Heart right ventricle (tissue), 16 donors: ENCODE results near the gene COL5A2. TPM values are rescaled to one million over a fixed set of nuclear protein-coding genes. Genes with fewer than 3 reads are reported as not detected.

Experiments
- ATAC-seq, 8 donors: fragments of 200-7000 bp; cut with Tn5 transposase; one replicate each; pipeline ENCODE4 v1.9.1; 2020; ENCODE audit warnings: mild to moderate bottlenecking in 8 of 8, moderate library complexity in 8 of 8, moderate number of reproducible peaks in 1 of 8
- DNase-seq, 2 donors: peaks; one replicate each; pipeline ENCODE4 v3.0.0-alpha.2; 2020
- H3K27ac ChIP-seq, 10 donors: fragments of 200-600 bp; sonication (generic) in 2 of 10; one replicate each; pipeline versions ENCODE4 v1.5.0 to v1.8.0; 2020 to 2022; ENCODE audit warnings: mild to moderate bottlenecking in 3 of 10
- H3K27me3 ChIP-seq, 7 donors: fragments of 200-600 bp; one replicate each; pipeline ENCODE4 v1.8.0; 2021 to 2022; ENCODE audit warnings: mild to moderate bottlenecking in 2 of 7
- H3K36me3 ChIP-seq, 9 donors: fragments of 200-600 bp; sonication (generic) in 1 of 9; one replicate each; pipeline versions ENCODE4 v1.5.0 to v1.8.0; 2020 to 2022; ENCODE audit warnings: mild to moderate bottlenecking in 2 of 9
- H3K4me1 ChIP-seq, 9 donors: fragments of 200-600 bp; sonication (generic) in 1 of 9; one replicate each; pipeline versions ENCODE4 v1.5.0 to v1.8.0; 2020 to 2022; ENCODE audit warnings: mild to moderate bottlenecking in 4 of 9
- H3K4me3 ChIP-seq, 10 donors: fragments of 200-600 bp; sonication (generic) in 2 of 10; one replicate each; pipeline versions ENCODE4 v1.5.0 to v1.8.0; 2020 to 2022; ENCODE audit warnings: mild to moderate bottlenecking in 7 of 10, moderate library complexity in 2 of 10
- H3K9me3 ChIP-seq, 11 donors: fragments of 200-600 bp in 10 of 11; sonication (generic) in 2 of 11; one replicate each; pipeline versions ENCODE4 v1.5.0 to v1.8.0; 2013 to 2022; ENCODE audit warnings: mild to moderate bottlenecking in 2 of 11, control low read depth in 1 of 11, moderate library complexity in 1 of 11
- CTCF ChIP-seq, 9 donors: fragments of 200-600 bp; sonication (generic) in 2 of 9; IDR thresholded peaks; one replicate each; pipeline versions ENCODE4 v1.5.0 to v1.8.0; 2021 to 2022; ENCODE audit warnings: antibody characterized with exemption in 9 of 9, mild to moderate bottlenecking in 5 of 9, moderate library complexity in 1 of 9
- WGBS, 2 donors: extraction: QIAGEN DNeasy Blood & Tissue Kit; methylation state at CpG; one replicate each; pipeline ENCODE4 v1.1.7; 2013; ENCODE audit warnings: inconsistent platforms in 1 of 2; 5-methylcytosine and 5-hydroxymethylcytosine counted together
- intact Hi-C, 10 donors: fragments of 100-400 bp; cut with DNase I; formaldehyde crosslinking; loops; one replicate each; pipeline versions ENCODE4 v1.11.1 to v1.14.2; 2022
- polyA plus RNA-seq, 2 donors: library from polyadenylated mRNA; stranded (reverse); fragments of 200-250 nt; gene quantifications; one replicate each; pipeline ENCODE4 v1.2.3, GENCODE V29; 2013
- total RNA-seq, 10 donors: library from RNA; stranded (reverse); fragmentation: NEBNext Ultra II Directional in 3 of 10; extraction: Animal tissue kit (Norgen Biotek cat#: 25700) in 3 of 10; gene quantifications; one replicate each; pipeline versions ENCODE4 v1.2.1 to v1.2.4, GENCODE V29; 2021 to 2023
- donor health status: Arrhythmogenic right ventricular cardiomyopathy.
- donor health status: ischemic (EF 13 %, LVEDD 7.1; RV severe dilation, severe dysfunction).
- donor health status: healthy with polysubstance abuse.
- donor health status: DM: no; HTN: yes; CAD: no.
- donor health status: DM: no; HTN: no; CAD: no.
- donor health status: ischemic (EF 25% LVEDD 6.9; RV normal size, moderate dysfunction).
- donor health status: ischemic (EF 25% LVEDD 5.7; RV mildly dilated, moderate dysfunction).
- donor health status: healthy.
- donor health status: DM: yes; HTN: yes; CAD: no.
- donor health status: Ischemic cardiomyopathy.
- donor health status: ischemic (EF 35%, LVEDD 5.7; RV mildly dilated, moderate dysfunction).
- donor health status: nonischemic (EF 11% LVEDD 7.7; RV severe dilation, severe dysfunction).
- donor health status: DM: yes; HTN: yes; CAD: no.
- donor health status: PGD.
- donor health status: ischemic (EF 29% LVEDD 5.4; RV normal size, mild dysfunction).
- donor health status: nonischemic (EF 23%, LVEDD 6.1; RV moderate dilation, normal function).

Gene COL5A2
- total and polyA plus RNA-seq, 12 donors = 4.8 to 44.7 (median 8.7) TPM

GRCh38 chr2:189104934-189105333, 74.6 kb downstream of the COL5A2 start:
- DNase-seq = no peak
- no peak for ATAC-seq

GRCh38 chr2:189102735-189103134, 76.8 kb downstream of the COL5A2 start:
- H3K36me3 ChIP-seq = peaks cover 0 to 17% (median 0%) of the 10 kb centered on the region in 9 donors
- ATAC-seq (no peak), DNase-seq (no peak)
- no peak overlapping the region for H3K27ac ChIP-seq
- peaks cover 0 to 10% (median 0%) of the 10 kb centered on the region in 9 donors for H3K4me1 ChIP-seq
- no peaks in the 10 kb centered on the region for H3K27me3 ChIP-seq
- TF ChIP-seq CTCF (IDR thresholded peaks at IDR 0.05) = no peak
- no peaks in the 10 kb centered on the region for H3K9me3 ChIP-seq
- H3K4me3 ChIP-seq = no peak overlapping the region
- intact Hi-C loops = no loop called here
- WGBS, 2 donors = 83 to 86% methylated on average over 3 of the region's 3 CpGs

More at GRCh38 chr2:189104934-189105333, 74.6 kb downstream of the COL5A2 start:
- Histone ChIP-seq H3K4me1 (peaks cover 0 to 10% (median 0%) of the 10 kb centered on the region in 9 donors), H3K27me3 (no peaks in the 10 kb centered on the region), H3K36me3 (peaks cover 0 to 23% (median 0%) of the 10 kb centered on the region in 9 donors), H3K9me3 (no peaks in the 10 kb centered on the region), H3K27ac (no peak overlapping the region), H3K4me3 (no peak overlapping the region)
- 42 to 55% methylated on average over 2 of the region's 2 CpGs for WGBS, 2 donors
- TF ChIP-seq CTCF (IDR thresholded peaks at IDR 0.05) = no peak
- intact Hi-C loops = no loop called here

GRCh38 chr2:189097934-189098333, 81.6 kb downstream of the COL5A2 start:
- intact Hi-C loops = loop anchor here in 7 of 10 donors (10.0 kb wide), 4 partner anchors 187 to 573 kb away; no protein-coding TSS in a partner anchor
- peaks cover 0 to 23% (median 0%) of the 10 kb centered on the region in 9 donors for H3K36me3 ChIP-seq
- no peak overlapping the region for H3K4me3 ChIP-seq
- no peak for TF ChIP-seq CTCF (IDR thresholded peaks at IDR 0.05)
- 56 to 66% methylated on average over 1 of the region's 1 CpG for WGBS, 2 donors
- no peak for DNase-seq
- peaks cover 0 to 21% (median 8%) of the 10 kb centered on the region in 9 donors for H3K4me1 ChIP-seq
- H3K27me3 ChIP-seq = no peaks in the 10 kb centered on the region
- H3K9me3 ChIP-seq = no peaks in the 10 kb centered on the region
- no peak overlapping the region for H3K27ac ChIP-seq
- ATAC-seq = no peak

- Histone ChIP-seq H3K27me3 (no peaks in the 10 kb centered on the region), H3K9me3 (no peaks in the 10 kb centered on the region), H3K27ac (no peak overlapping the region), H3K36me3 (peaks cover 0 to 26% (median 0%) of the 10 kb centered on the region in 9 donors), H3K4me3 (no peak overlapping the region), H3K4me1 (peaks cover 0 to 28% (median 9%) of the 10 kb centered on the region in 9 donors)
- ATAC-seq (no peak), DNase-seq (no peak)
- 66 to 73% methylated on average over 4 of the region's 4 CpGs for WGBS, 2 donors
- intact Hi-C loops = loop anchor here in 7 of 10 donors (10.0 kb wide), 4 partner anchors 188 to 572 kb away; no protein-coding TSS in a partner anchor
- TF ChIP-seq CTCF (IDR thresholded peaks at IDR 0.05) = no peak
These were observed 82.7 kb downstream of the COL5A2 start for GRCh38 chr2:189096769-189097447.
